HEK293 (cell line): ENCODE data around the gene ERBB4.
A peak's percentile ranks its signal among the peaks of the same experiment; 100 is the strongest.

ENCODE experiments used
- SETDB1 ChIP-seq: IDR thresholded peaks from one replicate; pipeline ENCODE4 v1.6.1; 2017; ENCODE audit warnings: mild to moderate bottlenecking, low read length, moderate library complexity, mixed read lengths; ENCODE audit not compliant: insufficient read length
- SP2 ChIP-seq: fragments of 450-650 bp; formaldehyde crosslinking; IDR thresholded peaks from 2 replicates; pipeline ENCODE4 v1.5.1; 2016; ENCODE audit warnings: missing biosample characterization, missing genetic modification characterization
- ZBTB20 ChIP-seq: fragments of 450-650 bp; formaldehyde crosslinking; IDR thresholded peaks from 2 replicates; pipeline ENCODE4 v1.5.1; 2016; ENCODE audit warnings: missing biosample characterization, missing genetic modification characterization
- ZFP3 ChIP-seq: fragments of 450-650 bp; formaldehyde crosslinking; IDR thresholded peaks from 2 replicates; pipeline ENCODE4 v1.5.1; 2016; ENCODE audit warnings: low read depth, missing biosample characterization, missing genetic modification characterization
- ZNF157 ChIP-seq: fragments of 450-650 bp; formaldehyde crosslinking; IDR thresholded peaks from 2 replicates; pipeline ENCODE4 v1.5.1; 2016; ENCODE audit warnings: missing biosample characterization, missing genetic modification characterization
- ZNF184 ChIP-seq: fragments of 450-650 bp; IDR thresholded peaks from 2 replicates; pipeline ENCODE4 v1.5.1; 2018; ENCODE audit warnings: missing biosample characterization, mild to moderate bottlenecking, missing genetic modification characterization
- ZNF350 ChIP-seq: fragments of 450-650 bp; formaldehyde crosslinking; IDR thresholded peaks from 2 replicates; pipeline ENCODE4 v1.5.0; 2017; ENCODE audit warnings: missing biosample characterization, mild to moderate bottlenecking, missing genetic modification characterization
- ZNF529 ChIP-seq: fragments of 450-650 bp; formaldehyde crosslinking; IDR thresholded peaks from 2 replicates; pipeline ENCODE4 v1.5.1; 2017; ENCODE audit warnings: missing genetic modification characterization, missing biosample characterization; ENCODE audit not compliant: insufficient replicate concordance
- ZNF660 ChIP-seq: fragments of 450-650 bp; IDR thresholded peaks from 2 replicates; pipeline ENCODE4 v1.5.1; 2018; ENCODE audit warnings: missing biosample characterization, mild to moderate bottlenecking, missing genetic modification characterization
- TF ChIP-seq, protein P1 (sequence below): fragments of 450-650 bp; formaldehyde crosslinking; IDR thresholded peaks from 2 replicates; pipeline ENCODE4 v1.5.1; 2016; ENCODE audit warnings: missing biosample characterization, missing genetic modification characterization
- TF ChIP-seq, protein P2 (sequence below): fragments of 450-650 bp; formaldehyde crosslinking; IDR thresholded peaks from 2 replicates; pipeline ENCODE4 v1.5.1; 2016; ENCODE audit warnings: missing biosample characterization, missing genetic modification characterization
- TF ChIP-seq, protein P3 (sequence below): fragments of 450-650 bp; formaldehyde crosslinking; IDR thresholded peaks from 2 replicates; pipeline ENCODE4 v1.5.1; 2016; ENCODE audit warnings: missing biosample characterization, missing genetic modification characterization
- TF ChIP-seq, protein P4 (sequence below): fragments of 450-650 bp; formaldehyde crosslinking; IDR thresholded peaks from 2 replicates; pipeline ENCODE4 v1.5.1; 2016; ENCODE audit warnings: missing biosample characterization, missing genetic modification characterization

DNA sequence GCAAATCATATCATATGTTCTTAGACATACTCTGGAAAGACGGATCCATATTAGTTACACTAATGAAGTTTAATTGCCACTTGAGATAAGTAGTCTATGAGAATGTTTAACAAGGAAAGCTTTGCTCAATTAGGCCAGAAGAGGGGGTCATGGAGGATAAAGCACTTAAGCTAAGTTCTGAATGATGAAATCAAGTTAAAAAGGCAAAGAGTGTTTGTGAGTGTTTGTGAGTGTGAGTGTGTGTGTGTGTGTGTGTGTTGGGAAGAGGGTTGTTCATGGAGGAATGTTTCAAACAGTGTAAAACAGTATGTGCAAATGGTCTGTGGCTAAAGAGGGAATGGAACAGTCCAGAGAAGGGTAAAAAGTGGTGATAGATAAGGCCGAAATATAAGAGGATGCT lies 360.9 kb downstream of the ERBB4 start:
- TF ChIP-seq, protein P1, sequence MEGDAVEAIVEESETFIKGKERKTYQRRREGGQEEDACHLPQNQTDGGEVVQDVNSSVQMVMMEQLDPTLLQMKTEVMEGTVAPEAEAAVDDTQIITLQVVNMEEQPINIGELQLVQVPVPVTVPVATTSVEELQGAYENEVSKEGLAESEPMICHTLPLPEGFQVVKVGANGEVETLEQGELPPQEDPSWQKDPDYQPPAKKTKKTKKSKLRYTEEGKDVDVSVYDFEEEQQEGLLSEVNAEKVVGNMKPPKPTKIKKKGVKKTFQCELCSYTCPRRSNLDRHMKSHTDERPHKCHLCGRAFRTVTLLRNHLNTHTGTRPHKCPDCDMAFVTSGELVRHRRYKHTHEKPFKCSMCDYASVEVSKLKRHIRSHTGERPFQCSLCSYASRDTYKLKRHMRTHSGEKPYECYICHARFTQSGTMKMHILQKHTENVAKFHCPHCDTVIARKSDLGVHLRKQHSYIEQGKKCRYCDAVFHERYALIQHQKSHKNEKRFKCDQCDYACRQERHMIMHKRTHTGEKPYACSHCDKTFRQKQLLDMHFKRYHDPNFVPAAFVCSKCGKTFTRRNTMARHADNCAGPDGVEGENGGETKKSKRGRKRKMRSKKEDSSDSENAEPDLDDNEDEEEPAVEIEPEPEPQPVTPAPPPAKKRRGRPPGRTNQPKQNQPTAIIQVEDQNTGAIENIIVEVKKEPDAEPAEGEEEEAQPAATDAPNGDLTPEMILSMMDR (tag by site-specific recombination): peak; percentile 56; the same call in 1 of the 2 replicates
- TF ChIP-seq, protein P2, sequence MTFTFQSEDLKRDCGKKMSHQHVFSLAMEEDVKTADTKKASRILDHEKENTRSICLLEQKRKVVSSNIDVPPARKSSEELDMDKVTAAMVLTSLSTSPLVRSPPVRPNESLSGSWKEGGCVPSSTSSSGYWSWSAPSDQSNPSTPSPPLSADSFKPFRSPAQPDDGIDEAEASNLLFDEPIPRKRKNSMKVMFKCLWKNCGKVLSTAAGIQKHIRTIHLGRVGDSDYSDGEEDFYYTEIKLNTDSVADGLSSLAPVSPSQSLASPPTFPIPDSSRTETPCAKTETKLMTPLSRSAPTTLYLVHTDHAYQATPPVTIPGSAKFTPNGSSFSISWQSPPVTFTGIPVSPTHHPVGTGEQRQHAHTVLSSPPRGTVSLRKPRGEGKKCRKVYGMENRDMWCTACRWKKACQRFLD: no peak
- no peak for TF ChIP-seq SP2 (tag by site-specific recombination)
- no peak; the same call in 1 of the 2 replicates for TF ChIP-seq ZBTB20
- no peak for TF ChIP-seq SETDB1
- TF ChIP-seq ZFP3 (tag by site-specific recombination): no peak
- TF ChIP-seq ZNF529 (tag by site-specific recombination): no peak
- TF ChIP-seq, protein P3, sequence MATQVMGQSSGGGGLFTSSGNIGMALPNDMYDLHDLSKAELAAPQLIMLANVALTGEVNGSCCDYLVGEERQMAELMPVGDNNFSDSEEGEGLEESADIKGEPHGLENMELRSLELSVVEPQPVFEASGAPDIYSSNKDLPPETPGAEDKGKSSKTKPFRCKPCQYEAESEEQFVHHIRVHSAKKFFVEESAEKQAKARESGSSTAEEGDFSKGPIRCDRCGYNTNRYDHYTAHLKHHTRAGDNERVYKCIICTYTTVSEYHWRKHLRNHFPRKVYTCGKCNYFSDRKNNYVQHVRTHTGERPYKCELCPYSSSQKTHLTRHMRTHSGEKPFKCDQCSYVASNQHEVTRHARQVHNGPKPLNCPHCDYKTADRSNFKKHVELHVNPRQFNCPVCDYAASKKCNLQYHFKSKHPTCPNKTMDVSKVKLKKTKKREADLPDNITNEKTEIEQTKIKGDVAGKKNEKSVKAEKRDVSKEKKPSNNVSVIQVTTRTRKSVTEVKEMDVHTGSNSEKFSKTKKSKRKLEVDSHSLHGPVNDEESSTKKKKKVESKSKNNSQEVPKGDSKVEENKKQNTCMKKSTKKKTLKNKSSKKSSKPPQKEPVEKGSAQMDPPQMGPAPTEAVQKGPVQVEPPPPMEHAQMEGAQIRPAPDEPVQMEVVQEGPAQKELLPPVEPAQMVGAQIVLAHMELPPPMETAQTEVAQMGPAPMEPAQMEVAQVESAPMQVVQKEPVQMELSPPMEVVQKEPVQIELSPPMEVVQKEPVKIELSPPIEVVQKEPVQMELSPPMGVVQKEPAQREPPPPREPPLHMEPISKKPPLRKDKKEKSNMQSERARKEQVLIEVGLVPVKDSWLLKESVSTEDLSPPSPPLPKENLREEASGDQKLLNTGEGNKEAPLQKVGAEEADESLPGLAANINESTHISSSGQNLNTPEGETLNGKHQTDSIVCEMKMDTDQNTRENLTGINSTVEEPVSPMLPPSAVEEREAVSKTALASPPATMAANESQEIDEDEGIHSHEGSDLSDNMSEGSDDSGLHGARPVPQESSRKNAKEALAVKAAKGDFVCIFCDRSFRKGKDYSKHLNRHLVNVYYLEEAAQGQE (tag by site-specific recombination): no peak
- no peak for TF ChIP-seq ZNF184 (tag by site-specific recombination)
- TF ChIP-seq, protein P4, sequence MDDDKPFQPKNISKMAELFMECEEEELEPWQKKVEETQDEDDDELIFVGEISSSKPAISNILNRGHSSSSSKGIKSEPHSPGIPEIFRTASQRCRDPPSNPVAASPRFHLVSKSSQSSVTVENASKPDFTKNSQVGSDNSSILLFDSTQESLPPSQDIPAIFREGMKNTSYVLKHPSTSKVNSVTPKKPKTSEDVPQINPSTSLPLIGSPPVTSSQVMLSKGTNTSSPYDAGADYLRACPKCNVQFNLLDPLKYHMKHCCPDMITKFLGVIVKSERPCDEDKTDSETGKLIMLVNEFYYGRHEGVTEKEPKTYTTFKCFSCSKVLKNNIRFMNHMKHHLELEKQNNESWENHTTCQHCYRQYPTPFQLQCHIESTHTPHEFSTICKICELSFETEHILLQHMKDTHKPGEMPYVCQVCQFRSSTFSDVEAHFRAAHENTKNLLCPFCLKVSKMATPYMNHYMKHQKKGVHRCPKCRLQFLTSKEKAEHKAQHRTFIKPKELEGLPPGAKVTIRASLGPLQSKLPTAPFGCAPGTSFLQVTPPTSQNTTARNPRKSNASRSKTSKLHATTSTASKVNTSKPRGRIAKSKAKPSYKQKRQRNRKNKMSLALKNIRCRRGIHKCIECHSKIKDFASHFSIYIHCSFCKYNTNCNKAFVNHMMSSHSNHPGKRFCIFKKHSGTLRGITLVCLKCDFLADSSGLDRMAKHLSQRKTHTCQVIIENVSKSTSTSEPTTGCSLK: no peak
- TF ChIP-seq ZNF350: no peak
- no peak for TF ChIP-seq ZNF660 (tag by site-specific recombination)
- no peak for TF ChIP-seq ZNF157 (tag by site-specific recombination)
